HEK293 (cell line): Measurements from ENCODE around the gene OR2V2.

ENCODE experiments used
- CTCF ChIA-PET: fragments of 350-600 bp; formaldehyde crosslinking; extraction: SDS; loops from one replicate; lab custom pipeline; 2021; ENCODE audit warnings: antibody characterized with exemption; lab: Yijun Ruan, JAX
- POLR2A ChIA-PET: fragments of 300-600 bp; formaldehyde crosslinking; extraction: SDS; loops from one replicate; lab custom pipeline; 2020; ENCODE audit warnings: antibody characterized with exemption, inconsistent platforms; lab: Yijun Ruan, JAX
- H3K27ac ChIP-seq: fragments of 200-500 bp; sonication (Bioruptor generic); 2 replicates; pipeline ENCODE4 v1.5.1; 2014; ENCODE audit warnings: low read depth, low read length, control low read depth, inconsistent platforms; ENCODE audit errors: extremely low read depth
- H3K36me3 ChIP-seq, 2 experiments: fragments of 200-500 bp in 1 of 2; sonication (Bioruptor generic) in 1 of 2; 1 replicate in 1 of 2; 2 replicates in 1 of 2; pipeline ENCODE4 v1.5.1; 2014 to 2017; ENCODE audit warnings: inconsistent platforms in 2 of 2, low read length in 2 of 2; ENCODE audit not compliant: control insufficient read depth in 2 of 2, insufficient read depth in 1 of 2
- H3K4me1 ChIP-seq: fragments of 200-500 bp; sonication (Bioruptor generic); 2 replicates; pipeline ENCODE4 v1.5.1; 2014; ENCODE audit warnings: mild to moderate bottlenecking, low read length, inconsistent platforms; ENCODE audit not compliant: control insufficient read depth, insufficient read depth
- H3K4me3 ChIP-seq: 2 replicates; pipeline ENCODE4 v1.5.1; 2011; ENCODE audit warnings: low read depth, mild to moderate bottlenecking, control low read depth, low read length, moderate library complexity
- H3K9me3 ChIP-seq: fragments of 200-500 bp; sonication (Bioruptor generic); 2 replicates; pipeline ENCODE4 v1.5.1; 2014; ENCODE audit warnings: low read depth, low read length, inconsistent platforms; ENCODE audit not compliant: control insufficient read depth, insufficient read depth
- GLIS2 ChIP-seq: fragments of 450-650 bp; formaldehyde crosslinking; IDR thresholded peaks from 2 replicates; pipeline ENCODE4 v1.5.1; 2016; ENCODE audit warnings: missing biosample characterization, missing genetic modification characterization
- OSR2 ChIP-seq: fragments of 450-650 bp; formaldehyde crosslinking; IDR thresholded peaks from 2 replicates; pipeline ENCODE4 v1.5.1; 2016; ENCODE audit warnings: missing biosample characterization, missing genetic modification characterization
- SALL2 ChIP-seq: fragments of 450-650 bp; formaldehyde crosslinking; IDR thresholded peaks from 2 replicates; pipeline ENCODE4 v1.5.0; 2017; ENCODE audit warnings: missing biosample characterization, mild to moderate bottlenecking, missing genetic modification characterization, borderline replicate concordance
- SCRT2 ChIP-seq: fragments of 450-650 bp; formaldehyde crosslinking; IDR thresholded peaks from 2 replicates; pipeline ENCODE4 v1.5.1; 2016; ENCODE audit warnings: missing biosample characterization, missing genetic modification characterization
- SP3 ChIP-seq: fragments of 450-650 bp; formaldehyde crosslinking; IDR thresholded peaks from 2 replicates; pipeline ENCODE4 v1.5.1; 2016; ENCODE audit warnings: missing biosample characterization, missing genetic modification characterization
- ZNF223 ChIP-seq: fragments of 450-650 bp; formaldehyde crosslinking; IDR thresholded peaks from 2 replicates; pipeline ENCODE4 v1.5.1; 2016; ENCODE audit warnings: missing biosample characterization, missing genetic modification characterization
- ZNF274 ChIP-seq, 2 experiments: fragments of 200-500 bp in 1 of 2; fragments of 450-650 bp in 1 of 2; sonication (Bioruptor generic) in 1 of 2; formaldehyde crosslinking in 1 of 2; IDR thresholded peaks; 2 replicates each; pipeline versions ENCODE4 v1.5.1 to v1.6.1; 2014 to 2016; ENCODE audit warnings: borderline replicate concordance in 1 of 2, inconsistent platforms in 1 of 2, low read length in 1 of 2, missing biosample characterization in 1 of 2, missing genetic modification characterization in 1 of 2
- ZNF335 ChIP-seq: fragments of 450-650 bp; formaldehyde crosslinking; conservative IDR thresholded peaks from 2 replicates; pipeline ENCODE4 v1.5.1; 2016; ENCODE audit warnings: missing biosample characterization, missing genetic modification characterization
- ZNF391 ChIP-seq: fragments of 450-650 bp; formaldehyde crosslinking; IDR thresholded peaks from 2 replicates; pipeline ENCODE4 v1.5.1; 2016; ENCODE audit warnings: low read depth, missing biosample characterization, missing genetic modification characterization, borderline replicate concordance
- ZNF48 ChIP-seq: fragments of 450-650 bp; formaldehyde crosslinking; IDR thresholded peaks from 2 replicates; pipeline ENCODE4 v1.5.1; 2016; ENCODE audit warnings: missing biosample characterization, missing genetic modification characterization
- ZNF529 ChIP-seq: fragments of 450-650 bp; formaldehyde crosslinking; IDR thresholded peaks from 2 replicates; pipeline ENCODE4 v1.5.1; 2017; ENCODE audit warnings: missing genetic modification characterization, missing biosample characterization; ENCODE audit not compliant: insufficient replicate concordance
- ZNF544 ChIP-seq: fragments of 450-650 bp; formaldehyde crosslinking; IDR thresholded peaks from 2 replicates; pipeline ENCODE4 v1.5.0; 2017; ENCODE audit warnings: missing biosample characterization, missing genetic modification characterization
- ZNF548 ChIP-seq: fragments of 450-650 bp; formaldehyde crosslinking; IDR thresholded peaks from 2 replicates; pipeline ENCODE4 v1.5.1; 2016; ENCODE audit warnings: missing biosample characterization, missing genetic modification characterization
- ZNF560 ChIP-seq: fragments of 450-650 bp; formaldehyde crosslinking; IDR thresholded peaks from 2 replicates; pipeline ENCODE4 v1.5.1; 2017; ENCODE audit warnings: missing biosample characterization, missing genetic modification characterization, borderline replicate concordance
- ZNF571 ChIP-seq: fragments of 450-650 bp; formaldehyde crosslinking; IDR thresholded peaks from 2 replicates; pipeline ENCODE4 v1.5.0; 2017; ENCODE audit warnings: missing biosample characterization, missing genetic modification characterization
- ZNF664 ChIP-seq: fragments of 450-650 bp; formaldehyde crosslinking; IDR thresholded peaks from 2 replicates; pipeline ENCODE4 v1.5.1; 2016; ENCODE audit warnings: missing biosample characterization, missing genetic modification characterization
- ZNF692 ChIP-seq: fragments of 450-650 bp; formaldehyde crosslinking; IDR thresholded peaks from 2 replicates; pipeline ENCODE4 v1.5.1; 2016; ENCODE audit warnings: missing biosample characterization, missing genetic modification characterization
- TF ChIP-seq, protein P1 (sequence below): fragments of 450-650 bp; formaldehyde crosslinking; IDR thresholded peaks from 2 replicates; pipeline ENCODE4 v1.5.1; 2016; ENCODE audit warnings: missing biosample characterization, missing genetic modification characterization
- TF ChIP-seq, protein P2 (sequence below): IDR thresholded peaks from 2 replicates; pipeline ENCODE4 v1.6.1; 2011; ENCODE audit warnings: mild to moderate bottlenecking, low read depth, low read length, borderline replicate concordance

Gene OR2V2

DNA sequence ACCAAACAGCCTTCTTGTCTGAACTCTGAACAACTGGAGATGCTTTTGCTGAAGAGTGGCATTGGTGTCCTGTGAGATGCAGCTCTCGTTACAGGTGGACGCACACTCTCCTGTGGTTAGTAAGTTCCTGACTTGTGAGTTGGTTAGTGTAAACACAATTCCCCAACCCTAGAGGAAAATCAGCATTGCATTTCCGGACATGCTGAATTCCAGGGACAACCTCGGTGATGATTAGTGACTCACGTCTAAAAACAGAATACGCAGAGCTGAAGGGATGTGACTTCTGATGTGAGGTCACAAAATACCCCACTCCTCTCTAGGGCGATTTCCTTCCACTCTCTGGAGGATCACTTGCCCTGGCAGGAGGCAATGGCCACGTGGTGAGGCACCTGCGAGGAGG is 5.0 kb downstream of the OR2V2 start:
- TF ChIP-seq ZNF692 (tag by site-specific recombination) (no peak), ZNF335 (tag by site-specific recombination) (no peak), OSR2 (tag by site-specific recombination) (no peak), ZNF391 (tag by site-specific recombination) (no peak), SP3 (no peak), ZNF664 (tag by site-specific recombination) (no peak), ZNF223 (tag by site-specific recombination) (no peak), ZNF529 (tag by site-specific recombination) (no peak), SALL2 (tag by site-specific recombination) (no peak), SCRT2 (no peak), ZNF548 (tag by site-specific recombination) (no peak), ZNF48 (tag by site-specific recombination) (no peak), GLIS2 (tag by site-specific recombination) (no peak), ZNF274 (IDR thresholded peaks at IDR 0.05; ENCODE audit: low read length) (no peak), ZNF274 (tag by site-specific recombination; IDR thresholded peaks at IDR 0.05; ENCODE audit: borderline replicate concordance) (no peak)
- TF ChIP-seq, protein P1, sequence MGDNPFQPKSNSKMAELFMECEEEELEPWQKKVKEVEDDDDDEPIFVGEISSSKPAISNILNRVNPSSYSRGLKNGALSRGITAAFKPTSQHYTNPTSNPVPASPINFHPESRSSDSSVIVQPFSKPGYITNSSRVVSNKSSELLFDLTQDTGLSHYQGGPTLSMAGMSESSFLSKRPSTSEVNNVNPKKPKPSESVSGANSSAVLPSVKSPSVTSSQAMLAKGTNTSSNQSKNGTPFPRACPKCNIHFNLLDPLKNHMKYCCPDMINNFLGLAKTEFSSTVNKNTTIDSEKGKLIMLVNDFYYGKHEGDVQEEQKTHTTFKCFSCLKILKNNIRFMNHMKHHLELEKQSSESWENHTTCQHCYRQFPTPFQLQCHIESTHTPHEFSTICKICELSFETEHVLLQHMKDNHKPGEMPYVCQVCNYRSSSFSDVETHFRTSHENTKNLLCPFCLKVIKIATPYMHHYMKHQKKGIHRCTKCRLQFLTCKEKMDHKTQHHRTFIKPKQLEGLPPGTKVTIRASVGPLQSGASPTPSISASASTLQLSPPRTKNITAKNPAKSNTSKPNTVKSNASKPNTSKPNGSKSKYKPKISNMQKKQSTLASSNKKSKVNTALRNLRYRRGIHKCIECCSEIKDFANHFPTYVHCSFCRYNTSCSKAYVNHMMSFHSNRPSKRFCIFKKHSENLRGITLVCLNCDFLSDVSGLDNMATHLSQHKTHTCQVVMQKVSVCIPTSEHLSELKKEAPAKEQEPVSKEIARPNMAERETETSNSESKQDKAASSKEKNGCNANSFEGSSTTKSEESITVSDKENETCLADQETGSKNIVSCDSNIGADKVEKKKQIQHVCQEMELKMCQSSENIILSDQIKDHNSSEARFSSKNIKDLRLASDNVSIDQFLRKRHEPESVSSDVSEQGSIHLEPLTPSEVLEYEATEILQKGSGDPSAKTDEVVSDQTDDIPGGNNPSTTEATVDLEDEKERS, result no peak
- TF ChIP-seq, protein P2, sequence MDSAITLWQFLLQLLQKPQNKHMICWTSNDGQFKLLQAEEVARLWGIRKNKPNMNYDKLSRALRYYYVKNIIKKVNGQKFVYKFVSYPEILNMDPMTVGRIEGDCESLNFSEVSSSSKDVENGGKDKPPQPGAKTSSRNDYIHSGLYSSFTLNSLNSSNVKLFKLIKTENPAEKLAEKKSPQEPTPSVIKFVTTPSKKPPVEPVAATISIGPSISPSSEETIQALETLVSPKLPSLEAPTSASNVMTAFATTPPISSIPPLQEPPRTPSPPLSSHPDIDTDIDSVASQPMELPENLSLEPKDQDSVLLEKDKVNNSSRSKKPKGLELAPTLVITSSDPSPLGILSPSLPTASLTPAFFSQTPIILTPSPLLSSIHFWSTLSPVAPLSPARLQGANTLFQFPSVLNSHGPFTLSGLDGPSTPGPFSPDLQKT, result no peak
- TF ChIP-seq, all 188 proteins: peak for 0
- ChIA-PET CTCF (interaction anchor here (0.6 kb wide), 2 partner anchors 135 to 568 kb away, joined by 3 read pairs; no protein-coding TSS in a partner anchor), POLR2A (no interaction called here)
- Histone ChIP-seq H3K4me3 (no peak overlapping the region), H3K36me3 (no peaks in the 10 kb centered on the region), H3K4me1 (no peaks in the 10 kb centered on the region), H3K9me3 (no peaks in the 10 kb centered on the region), H3K27ac (no peak overlapping the region)

DNA sequence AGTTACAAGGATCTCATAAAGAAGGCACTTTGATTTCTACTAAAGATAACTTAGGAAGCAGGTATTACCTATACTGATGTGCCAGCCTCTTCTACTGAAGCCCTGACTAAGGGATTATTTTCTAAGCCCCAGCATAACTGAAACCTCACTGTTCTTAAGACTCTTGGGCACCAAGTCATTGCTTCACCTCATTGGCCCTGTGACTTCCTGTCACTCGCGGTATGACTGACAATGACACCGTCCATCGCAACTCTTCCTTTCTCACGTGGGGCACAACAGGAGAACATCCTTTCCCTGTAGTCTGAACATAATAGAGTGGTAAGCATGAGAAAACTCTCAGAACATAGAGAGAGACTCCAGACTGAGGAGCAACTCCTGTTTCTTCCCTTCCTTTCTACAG is 6.4 kb downstream of the OR2V2 start:
- POLR2A ChIA-PET, result no interaction called here
- Histone ChIP-seq H3K27ac (no peak overlapping the region), H3K4me1 (no peaks in the 10 kb centered on the region), H3K9me3 (no peaks in the 10 kb centered on the region), H3K36me3 (no peaks in the 10 kb centered on the region), H3K4me3 (no peak overlapping the region)
- TF ChIP-seq ZNF571 (tag by site-specific recombination), result no peak
- no peak for TF ChIP-seq ZNF544 (tag by site-specific recombination)
- TF ChIP-seq ZNF560 (tag by site-specific recombination), result no peak
- CTCF ChIA-PET, result interaction anchor here (0.7 kb wide), 1 partner anchor 24 kb away, joined by 3 read pairs; no protein-coding TSS in a partner anchor
